Skeletal muscle tissue (tissue), 2 donors: ENCODE data around the gene USP49. TPM values are rescaled to one million over a fixed set of nuclear protein-coding genes. Genes with fewer than 3 reads are reported as not detected.

Experiments
- small RNA-seq: library from RNA; depleted of rRNA; stranded (forward); fragments of <200 nt; gene quantifications from one replicate; pipeline ENCODE3, GENCODE V24; 2014
- total RNA-seq: library from RNA; depleted of rRNA; stranded (reverse); fragments of >200 nt; gene quantifications from one replicate; pipeline ENCODE4 v1.2.3, GENCODE V29; 2014

Gene USP49
- total RNA-seq, 1 donor from 2014 or later: 1.6 TPM

Small RNAs within 50 kb of the gene (small RNA-seq; reads per million reads assigned to genes)
- not detected for gene AL365205.2
- gene AL365205.3: not detected
- gene RF00019: not detected
- not detected for gene RF00393

Other genes with a start within 250 kb of the USP49 start
- 7.8 TPM for gene TFEB, start 159.8 kb downstream of the USP49 start, total RNA-seq
- 0.52 TPM for gene PGC, start 148.0 kb downstream of the USP49 start, total RNA-seq
- 1.6 TPM for gene FRS3, start 115.5 kb downstream of the USP49 start, total RNA-seq
- gene PRICKLE4, start 114.6 kb downstream of the USP49 start, total RNA-seq: 2.6 TPM
- gene TOMM6, start 107.7 kb downstream of the USP49 start, total RNA-seq: 92.4 TPM
- gene MED20, start 25.8 kb upstream of the USP49 start, total RNA-seq: 17.2 TPM
- 21.9 TPM for gene BYSL, start 26.1 kb upstream of the USP49 start, total RNA-seq
- gene CCND3, start 46.4 kb upstream of the USP49 start, total RNA-seq: 21.9 TPM
- gene TAF8, start 155.1 kb upstream of the USP49 start, total RNA-seq: 17.2 TPM
- gene C6orf132, start 247.2 kb upstream of the USP49 start, total RNA-seq: under 0.01 TPM